Stimulated activated CD8-positive, alpha-beta memory T cell treated with anti-CD3 and anti-CD28 coated beads, Interleukin-4, amount 100 ng/mL, for 24 hours (primary cell): Measurements from ENCODE around the gene EN2.
A peak's percentile ranks its signal among the peaks of the same experiment; 100 is the strongest.

Experiments
- DNase-seq: peaks from one replicate; pipeline ENCODE4 v3.0.0-alpha.2; 2020; ENCODE audit warnings: low read depth

EN2 gene

GRCh38 chr7:155450970-155451801, 6.7 kb upstream of the EN2 start:
- no peak for DNase-seq

GRCh38 chr7:155451840-155452239, 6.1 kb upstream of the EN2 start:
- DNase-seq, result no peak

DNA sequence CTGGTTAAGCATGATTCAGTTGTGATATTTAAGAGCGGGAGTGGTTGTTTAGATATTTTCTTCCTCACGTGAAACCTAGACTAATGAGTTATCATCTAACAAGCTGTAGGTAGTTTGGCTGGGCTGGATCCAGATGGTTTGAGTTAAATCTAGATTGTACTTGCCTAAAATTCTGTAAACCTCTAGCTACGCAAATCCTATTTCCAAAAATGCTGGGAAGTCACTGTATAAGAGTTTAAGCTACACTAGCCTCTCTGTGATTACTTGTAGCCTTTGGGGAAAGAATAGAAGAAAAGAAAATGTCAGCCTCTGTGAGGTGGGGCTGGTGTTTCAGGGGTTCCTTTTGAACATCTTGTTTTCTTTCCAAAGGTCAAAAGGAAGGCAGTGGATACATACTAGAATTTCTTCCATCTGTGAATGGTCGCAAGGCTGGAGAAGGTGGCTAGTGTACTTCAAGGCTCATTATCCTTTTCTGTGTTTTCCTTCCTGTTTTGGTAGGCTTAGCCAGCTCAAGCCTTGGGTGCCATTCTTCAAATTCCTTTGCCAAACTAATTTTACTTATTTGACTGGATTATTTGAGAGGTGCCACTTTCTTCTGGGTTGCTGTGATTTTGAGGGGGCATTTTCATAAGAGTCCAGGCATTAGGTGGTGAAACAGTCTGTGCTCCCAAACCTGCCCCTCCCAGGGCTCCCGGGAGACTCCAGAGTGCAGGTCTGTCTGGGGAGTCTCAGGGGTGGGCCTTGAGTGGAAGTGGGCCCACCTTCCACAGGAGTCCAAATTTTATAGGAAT, 5.2 kb upstream of the EN2 start:
- no peak for DNase-seq

GRCh38 chr7:155453296-155454182, 4.4 kb upstream of the EN2 start:
- DNase-seq, result no peak

- no peak for DNase-seq
Observed at GRCh38 chr7:155454183-155455112, 3.5 kb upstream of the EN2 start.

DNA sequence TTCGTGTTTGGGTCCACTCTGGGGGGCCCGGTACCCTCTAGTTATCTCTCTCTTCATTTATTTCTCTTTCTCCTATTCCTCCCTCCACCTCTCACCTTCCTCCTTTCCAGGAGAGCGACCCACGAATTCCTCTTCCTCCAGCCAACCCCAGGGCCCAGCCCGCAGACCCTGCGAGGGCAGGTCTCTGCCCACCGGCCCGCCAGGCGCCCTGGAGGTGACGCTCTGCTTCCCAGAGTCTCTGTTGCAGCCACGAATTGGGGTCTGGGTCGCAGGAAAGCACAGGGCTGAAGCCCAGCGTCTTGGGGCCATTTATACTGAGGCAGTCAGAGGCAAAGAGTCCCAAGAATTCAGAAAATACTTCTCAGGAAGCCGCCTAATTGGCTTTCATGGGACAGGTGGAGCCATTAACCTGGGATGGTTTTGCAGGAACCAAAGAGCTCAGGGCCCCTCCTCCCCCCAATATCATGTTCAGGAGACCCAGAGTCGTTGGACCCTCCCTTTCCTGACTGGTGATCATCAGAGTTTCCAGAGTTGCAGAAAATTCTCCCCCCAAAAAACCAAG, 2.7 kb upstream of the EN2 start:
- DNase-seq, result no peak

DNA sequence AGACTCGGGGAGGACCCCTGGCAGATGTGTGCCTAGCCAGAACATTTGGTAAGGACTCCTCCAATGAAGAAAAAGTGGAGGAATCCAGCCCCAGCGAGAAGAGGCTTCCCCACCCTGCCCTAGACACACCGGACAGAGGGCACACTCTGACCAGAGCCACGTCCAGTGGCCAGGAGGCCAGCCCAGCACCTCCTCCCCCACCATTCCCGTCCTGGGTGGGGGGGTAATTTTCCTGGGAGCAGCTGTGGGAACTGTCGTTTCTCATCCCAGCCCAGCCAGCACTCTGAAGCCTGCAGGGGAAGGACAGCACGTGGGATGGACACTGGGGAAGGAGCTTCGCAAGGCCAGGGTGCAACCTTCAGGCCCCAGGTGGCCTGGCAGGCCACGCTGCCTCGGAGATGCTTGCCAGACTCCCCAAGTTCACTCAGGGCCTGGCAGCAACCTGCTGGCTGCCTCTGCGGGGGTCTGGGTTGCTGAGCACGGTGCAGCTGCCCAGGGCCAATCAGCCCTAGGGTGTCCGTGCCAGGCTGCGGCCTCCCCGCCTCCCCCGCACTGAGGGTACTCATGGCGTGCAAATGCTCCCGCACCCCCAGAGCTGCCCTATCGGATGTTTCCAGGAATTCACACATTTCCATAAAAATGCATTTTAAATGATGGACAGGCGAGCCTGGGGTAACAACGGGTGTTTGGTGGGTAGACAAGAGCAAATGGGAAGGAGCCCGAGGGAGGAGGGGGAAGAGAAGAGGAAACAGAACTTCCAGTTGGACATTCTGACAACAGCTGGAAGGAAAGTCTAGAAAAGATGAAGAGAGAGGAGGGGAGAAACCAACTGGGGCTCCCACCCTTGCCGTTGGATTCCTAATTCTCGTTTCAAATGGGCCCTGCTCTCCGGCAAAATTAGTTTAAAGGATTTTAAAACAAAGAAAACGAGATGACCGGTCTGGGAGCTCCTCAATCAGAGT, 1.9 kb upstream of the EN2 start:
- no peak for DNase-seq

DNA sequence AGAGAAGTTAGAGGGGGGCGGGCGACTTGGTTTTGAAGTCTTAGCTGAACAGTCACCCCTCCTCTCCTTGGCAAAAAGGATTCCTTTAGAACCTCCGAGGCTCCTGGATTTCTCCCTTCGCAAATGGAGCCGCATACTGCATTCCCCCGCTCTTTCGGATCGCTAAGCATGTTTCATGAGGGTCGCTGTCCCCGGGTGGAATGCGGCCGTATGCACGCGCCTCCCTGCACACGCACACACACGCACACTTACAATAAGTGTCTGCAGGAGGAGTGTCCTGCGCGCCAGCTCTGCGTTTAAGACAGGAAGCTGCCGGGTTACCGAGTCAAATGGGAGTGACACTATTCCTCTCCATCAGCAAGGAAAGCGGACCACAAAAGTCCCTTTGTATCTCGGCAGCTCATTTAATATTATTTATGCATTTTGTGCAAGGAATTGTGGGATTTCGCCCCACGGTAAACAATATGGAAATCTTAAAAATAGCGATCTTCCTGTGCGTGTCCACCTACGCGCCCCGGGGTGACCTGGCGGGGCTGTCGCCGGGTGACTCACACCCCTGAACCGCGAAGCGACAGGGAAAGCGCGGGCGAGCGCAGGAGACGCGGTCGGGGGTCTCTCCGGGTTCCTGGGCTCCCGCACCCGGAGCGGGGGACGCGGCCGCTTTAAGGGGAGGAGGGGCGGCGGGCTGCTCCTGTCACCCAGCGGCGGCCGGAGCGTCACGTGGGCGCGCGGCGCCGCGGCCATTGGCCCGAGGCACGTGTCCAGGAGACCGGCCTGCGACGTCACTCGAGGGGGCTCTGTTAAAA, 988 bp upstream of the EN2 start:
- DNase-seq, result peak; percentile 15

- DNase-seq, result no peak
Observed at GRCh38 chr7:155457544-155458110, 302 bp upstream of the EN2 start.

DNA sequence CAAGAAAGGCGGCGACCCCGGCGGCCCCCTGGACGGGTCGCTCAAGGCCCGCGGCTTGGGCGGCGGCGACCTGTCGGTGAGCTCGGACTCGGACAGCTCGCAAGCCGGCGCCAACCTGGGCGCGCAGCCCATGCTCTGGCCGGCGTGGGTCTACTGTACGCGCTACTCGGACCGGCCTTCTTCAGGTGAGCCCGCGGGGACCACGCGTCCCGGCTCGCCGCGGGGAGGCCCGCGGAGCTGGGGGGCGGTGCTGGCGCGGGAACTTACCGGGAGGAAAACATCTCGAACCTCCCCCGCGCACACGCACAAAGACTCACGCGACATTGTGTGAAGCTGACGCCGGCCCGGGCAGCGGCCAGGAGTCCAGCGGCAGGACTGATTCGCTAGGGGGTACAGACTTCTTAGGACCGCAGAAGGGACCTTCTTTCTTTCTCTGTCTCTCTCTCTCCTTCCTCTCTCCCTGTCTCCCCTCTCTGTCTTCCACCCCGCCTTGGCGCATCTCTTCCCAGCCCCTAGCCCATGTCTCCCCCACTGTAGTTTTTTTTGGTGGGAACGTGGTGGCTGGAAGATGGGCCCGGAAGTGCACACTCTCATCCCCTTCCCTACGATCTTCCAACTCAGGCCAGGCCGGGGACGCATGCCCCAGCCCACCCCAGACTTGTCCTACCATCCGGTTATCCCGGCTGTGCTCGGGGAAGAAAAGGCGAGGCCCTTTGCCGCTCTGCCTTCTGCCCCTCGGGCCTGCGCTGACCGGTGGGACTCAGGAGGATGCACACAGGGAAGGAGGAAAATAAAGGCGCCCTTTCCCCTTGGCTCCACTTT, 1.2 kb downstream of the EN2 start:
- no peak for DNase-seq

GRCh38 chr7:155459700-155460461, 2.0 kb downstream of the EN2 start:
- no peak for DNase-seq

- no peak for DNase-seq
Observed at GRCh38 chr7:155460926-155461613, 3.1 kb downstream of the EN2 start.

GRCh38 chr7:155461631-155462030, 3.7 kb downstream of the EN2 start:
- no peak for DNase-seq

DNA sequence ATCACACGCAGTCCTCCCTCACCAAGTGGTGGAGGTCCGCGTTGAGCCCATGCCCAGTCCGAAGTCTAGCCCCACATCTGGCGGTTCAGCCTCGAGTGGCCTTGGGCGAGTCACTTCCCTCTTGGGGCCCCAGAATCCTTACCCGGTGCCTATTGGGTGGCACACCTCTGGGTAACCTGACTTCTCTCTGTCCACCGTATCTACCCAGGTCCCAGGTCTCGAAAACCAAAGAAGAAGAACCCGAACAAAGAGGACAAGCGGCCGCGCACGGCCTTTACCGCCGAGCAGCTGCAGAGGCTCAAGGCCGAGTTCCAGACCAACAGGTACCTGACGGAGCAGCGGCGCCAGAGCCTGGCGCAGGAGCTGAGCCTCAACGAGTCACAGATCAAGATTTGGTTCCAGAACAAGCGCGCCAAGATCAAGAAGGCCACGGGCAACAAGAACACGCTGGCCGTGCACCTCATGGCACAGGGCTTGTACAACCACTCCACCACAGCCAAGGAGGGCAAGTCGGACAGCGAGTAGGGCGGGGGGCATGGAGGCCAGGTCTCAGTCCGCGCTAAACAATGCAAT, 4.3 kb downstream of the EN2 start:
- no peak for DNase-seq

GRCh38 chr7:155463114-155463811, 5.3 kb downstream of the EN2 start:
- DNase-seq, result no peak
